Fibroblast of the aortic adventitia (primary cell): ENCODE data around the gene TMEM97. TPM values are rescaled to one million over a fixed set of nuclear protein-coding genes. Genes with fewer than 3 reads are reported as not detected.
"Not testable (repeated sequence)": the region's sequence is repeated elsewhere in the genome, so short reads cannot be mapped to it uniquely, and the experiment has no call there.

Source experiments
- DNase-seq: peaks from one replicate; pipeline ENCODE4 v3.0.0-alpha.2; 2010; ENCODE audit warnings: low read depth
- H3K4me3 ChIP-seq: 2 replicates; pipeline ENCODE4 v1.5.1; 2011; ENCODE audit warnings: low read depth, mild to moderate bottlenecking, control low read depth, low read length, moderate library complexity
- total RNA-seq: library from RNA; depleted of rRNA; stranded (reverse); fragments of >200 nt; gene quantifications from 2 replicates; pipeline ENCODE4 v1.2.3, GENCODE V29; 2012; ENCODE audit warnings: low replicate concordance
- TF ChIP-seq, protein P1 (sequence below): IDR thresholded peaks from 2 replicates; pipeline ENCODE4 v1.5.1; 2011; ENCODE audit warnings: mild to moderate bottlenecking, low read length, control low read depth, inconsistent platforms; ENCODE audit not compliant: insufficient read depth

The TMEM97 gene
- total RNA-seq, 1 donor, result 20.5 TPM

DNA sequence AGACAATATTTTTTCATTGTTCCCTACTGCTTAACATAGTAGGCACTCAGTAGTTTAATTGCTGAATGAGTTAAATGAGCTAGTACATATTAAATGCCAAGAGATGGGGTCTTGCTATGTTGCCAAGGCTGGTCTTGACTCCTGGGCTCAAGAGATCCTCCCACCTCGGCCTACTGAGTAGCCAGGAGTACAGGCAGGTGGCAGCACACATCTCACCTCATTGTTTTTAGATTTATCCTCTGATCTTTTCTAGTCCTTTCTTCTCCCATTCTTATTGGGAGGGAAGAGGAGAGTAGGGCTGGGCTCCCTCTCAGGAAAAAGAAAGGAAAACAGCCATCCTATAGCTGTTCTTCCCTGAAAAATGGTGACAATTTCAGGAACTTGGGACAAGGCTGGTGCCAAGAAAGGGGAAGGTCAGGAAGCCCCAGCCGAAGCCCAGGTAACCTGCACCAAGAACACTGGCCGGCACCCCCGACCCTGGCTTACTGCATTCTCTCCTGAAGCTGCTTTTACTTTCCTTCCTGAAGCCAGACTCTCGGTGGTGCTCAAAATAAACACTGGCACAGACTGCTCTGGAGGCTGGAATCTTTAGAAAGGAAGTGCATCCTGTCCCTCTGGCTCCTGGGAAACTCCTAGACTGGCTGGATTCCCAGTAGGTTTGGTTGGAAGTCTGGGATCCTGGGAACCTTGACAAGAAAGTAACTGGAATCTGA, 19.2 kb downstream of the TMEM97 start:
- peak overlapping the region; percentile 32 for H3K4me3 ChIP-seq
- peak; percentile 79 for DNase-seq

DNA sequence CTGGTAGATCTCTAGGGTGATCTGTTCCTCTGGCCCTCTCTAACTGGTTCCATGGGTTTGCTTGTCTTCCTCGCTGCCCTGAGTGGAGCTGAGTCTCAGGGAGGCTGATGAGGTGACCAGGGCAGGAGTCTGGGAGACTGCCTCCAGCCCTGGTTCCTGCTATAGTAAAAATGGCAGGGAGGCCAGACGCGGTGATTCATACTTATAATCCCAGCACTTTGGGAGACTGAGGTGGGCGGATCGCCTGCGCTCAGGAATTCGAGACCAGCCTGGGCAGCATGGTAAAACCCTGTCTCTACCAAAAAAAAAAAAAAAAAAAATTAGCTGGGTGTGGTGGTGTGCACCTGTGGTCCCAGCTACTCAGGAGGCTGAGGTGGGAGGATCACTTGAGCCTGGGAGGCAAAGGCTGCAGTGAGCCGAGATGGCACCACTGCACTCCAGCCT, 19.8 kb downstream of the TMEM97 start:
- not testable (repeated sequence) for H3K4me3 ChIP-seq, DNase-seq

More for the DNA sequence above, 19.2 kb downstream of the TMEM97 start:
- TF ChIP-seq, protein P1, sequence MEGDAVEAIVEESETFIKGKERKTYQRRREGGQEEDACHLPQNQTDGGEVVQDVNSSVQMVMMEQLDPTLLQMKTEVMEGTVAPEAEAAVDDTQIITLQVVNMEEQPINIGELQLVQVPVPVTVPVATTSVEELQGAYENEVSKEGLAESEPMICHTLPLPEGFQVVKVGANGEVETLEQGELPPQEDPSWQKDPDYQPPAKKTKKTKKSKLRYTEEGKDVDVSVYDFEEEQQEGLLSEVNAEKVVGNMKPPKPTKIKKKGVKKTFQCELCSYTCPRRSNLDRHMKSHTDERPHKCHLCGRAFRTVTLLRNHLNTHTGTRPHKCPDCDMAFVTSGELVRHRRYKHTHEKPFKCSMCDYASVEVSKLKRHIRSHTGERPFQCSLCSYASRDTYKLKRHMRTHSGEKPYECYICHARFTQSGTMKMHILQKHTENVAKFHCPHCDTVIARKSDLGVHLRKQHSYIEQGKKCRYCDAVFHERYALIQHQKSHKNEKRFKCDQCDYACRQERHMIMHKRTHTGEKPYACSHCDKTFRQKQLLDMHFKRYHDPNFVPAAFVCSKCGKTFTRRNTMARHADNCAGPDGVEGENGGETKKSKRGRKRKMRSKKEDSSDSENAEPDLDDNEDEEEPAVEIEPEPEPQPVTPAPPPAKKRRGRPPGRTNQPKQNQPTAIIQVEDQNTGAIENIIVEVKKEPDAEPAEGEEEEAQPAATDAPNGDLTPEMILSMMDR, result no peak

DNA sequence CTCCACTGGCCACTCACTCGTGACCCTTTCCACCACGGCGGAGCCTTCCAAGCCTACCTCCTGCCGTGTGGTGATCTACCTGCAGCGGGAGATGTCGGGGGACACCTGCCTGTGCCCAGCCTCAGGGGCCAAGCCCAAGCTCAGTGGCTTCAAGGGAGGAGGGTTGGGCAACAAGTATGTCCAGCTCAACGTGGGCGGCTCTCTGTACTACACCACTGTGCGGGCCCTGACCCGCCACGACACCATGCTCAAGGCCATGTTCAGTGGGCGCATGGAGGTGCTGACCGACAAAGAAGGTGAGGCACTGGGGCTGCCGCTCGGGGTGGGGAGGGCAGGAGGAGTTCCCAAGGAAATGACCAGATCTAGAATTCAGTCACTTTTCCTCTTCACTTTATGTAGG, 20.4 kb downstream of the TMEM97 start:
- DNase-seq, result no peak
- no peak overlapping the region for H3K4me3 ChIP-seq
- TF ChIP-seq, protein P1, result no peak

DNA sequence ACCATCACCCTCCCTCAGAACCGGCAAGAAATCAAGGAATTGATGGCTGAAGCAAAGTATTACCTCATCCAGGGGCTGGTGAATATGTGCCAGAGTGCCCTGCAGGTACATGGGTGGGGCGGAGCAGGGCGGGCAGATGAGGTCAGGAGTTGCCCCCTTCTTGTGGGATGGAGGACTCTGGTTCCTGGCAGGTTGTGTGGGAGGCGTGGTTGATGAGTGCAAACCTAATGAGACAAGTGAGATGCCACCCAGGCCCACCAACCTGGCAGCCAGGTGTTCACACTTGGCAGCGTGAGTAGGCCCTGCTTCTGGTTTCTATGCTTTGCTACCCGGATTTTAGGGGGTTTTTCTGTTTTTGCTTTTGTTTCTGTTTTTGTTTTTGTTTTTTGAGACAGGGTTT, 21.4 kb downstream of the TMEM97 start:
- TF ChIP-seq, protein P1, result no peak
- H3K4me3 ChIP-seq, result no peak overlapping the region
- no peak for DNase-seq

DNA sequence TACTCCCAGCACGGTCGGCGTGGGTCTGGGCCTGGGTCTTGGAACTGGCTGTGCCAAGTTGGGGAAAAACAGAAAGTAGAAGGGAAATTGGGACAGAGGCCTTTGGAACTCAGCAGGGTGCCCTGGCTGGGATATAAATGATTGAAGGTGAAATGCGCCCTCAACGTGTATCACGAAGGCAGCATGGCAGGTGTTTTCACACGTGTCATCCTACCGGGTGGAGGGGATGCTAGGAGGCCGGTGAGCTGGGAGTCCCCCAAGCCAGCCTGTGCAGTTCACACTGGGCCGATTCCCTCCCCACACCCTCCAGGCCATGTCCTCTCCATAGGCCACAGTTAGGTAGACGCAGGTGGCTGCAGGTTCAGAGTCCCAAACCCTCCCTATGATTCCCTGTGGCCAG, 22.5 kb downstream of the TMEM97 start:
- no peak for DNase-seq
- no peak overlapping the region for H3K4me3 ChIP-seq
- TF ChIP-seq, protein P1, result no peak

DNA sequence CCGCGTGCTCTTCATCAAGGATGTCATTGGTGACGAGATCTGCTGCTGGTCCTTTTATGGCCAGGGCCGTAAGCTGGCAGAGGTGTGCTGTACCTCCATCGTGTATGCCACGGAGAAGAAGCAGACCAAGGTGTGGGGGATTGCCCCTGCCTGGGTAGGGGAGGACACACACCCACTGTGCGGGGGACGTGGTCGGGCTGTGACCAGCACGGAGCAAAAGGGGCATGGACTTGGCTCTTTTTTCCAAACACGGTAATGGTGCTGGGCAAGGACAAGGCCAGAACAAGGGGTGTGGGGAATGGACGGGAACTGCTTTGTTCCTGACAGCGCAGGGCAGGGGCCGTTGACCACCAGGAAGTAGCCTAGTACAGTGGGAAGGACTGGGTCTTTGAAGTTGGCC, 23.3 kb downstream of the TMEM97 start:
- TF ChIP-seq, protein P1, result no peak

DNA sequence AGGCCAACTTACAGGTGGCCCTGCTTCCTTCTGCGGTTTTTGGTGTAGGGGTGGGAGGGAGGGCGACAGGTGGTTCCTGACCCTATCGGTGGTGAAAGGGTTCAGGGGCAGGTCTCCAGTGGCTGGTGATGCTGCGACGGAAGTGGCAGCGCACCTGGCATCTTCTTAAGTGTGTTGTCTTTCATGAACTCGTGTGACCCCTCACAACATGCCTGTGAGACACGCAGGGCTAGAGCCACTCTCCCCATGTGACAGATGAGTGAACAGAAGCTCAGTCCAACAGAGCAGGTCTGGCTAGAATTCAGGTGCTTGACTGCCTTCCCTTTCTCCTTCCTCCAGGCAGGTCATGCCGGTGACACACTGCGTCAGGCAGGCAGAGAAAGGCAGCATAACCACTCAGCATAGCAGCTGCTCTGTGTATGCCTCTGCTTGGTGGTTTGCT, 24.5 kb downstream of the TMEM97 start:
- TF ChIP-seq, protein P1, result no peak
- no peak overlapping the region for H3K4me3 ChIP-seq
- DNase-seq, result no peak

More for the DNA sequence above, 23.3 kb downstream of the TMEM97 start:
- no peak for DNase-seq
- H3K4me3 ChIP-seq, result no peak overlapping the region
